T-helper 1 cell treated with Interleukin-12 subunit alpha and Interleukin-12 subunit beta and Interleukin-4 antibody, amounts not matched to agents 30 ng/mL and 1 ng/mL, for 36 hours (primary cell): ENCODE results near the gene TMEM41A. TPM values are rescaled to one million over a fixed set of nuclear protein-coding genes. Genes with fewer than 3 reads are reported as not detected.

Experiments
- total RNA-seq: library from RNA; stranded (reverse); gene quantifications from 2 replicates; pipeline ENCODE4 v1.2.3, GENCODE V29; 2022

TMEM41A gene
- total RNA-seq, 1 donor from 2014 or later, result 24.4 TPM

Other genes with a start within 250 kb of the TMEM41A start
- 1.9 and 2.2 TPM in 2 replicates for gene EHHADH, start 245.0 kb downstream of the TMEM41A start, total RNA-seq
- gene MAP3K13, start 135.9 kb downstream of the TMEM41A start, total RNA-seq, result 11.3 and 11.8 TPM in 2 replicates
- not detected in 2 replicates for gene LIPH, start 53.6 kb upstream of the TMEM41A start, total RNA-seq
- 33.4 and 34.3 TPM in 2 replicates for gene SENP2, start 87.3 kb upstream of the TMEM41A start, total RNA-seq